ENCODE measurements around the gene SRP9.
A peak's percentile ranks its signal among the peaks of the same experiment; 100 is the strongest.

The SRP9 gene

GRCh38 chr1:225763716-225764548, 13.7 kb upstream of the SRP9 start:
- no peaks in the 10 kb centered on the region for H3K36me3 ChIP-seq (replicated peaks)
- no peaks in the 10 kb centered on the region for H3K9me3 ChIP-seq
- H3K4me3 ChIP-seq: no peak overlapping the region
- in situ Hi-C loops (cut with MboI; ENCODE audit: low sequenced_read_pairs): no loop called here
- DNase-seq (ENCODE audit: low spot score in 2 of 2): no peak
- peaks cover 10% of the 10 kb centered on the region for H3K4me1 ChIP-seq
- H3K27me3 ChIP-seq (ENCODE audit: low read depth): no peaks in the 10 kb centered on the region

DNA sequence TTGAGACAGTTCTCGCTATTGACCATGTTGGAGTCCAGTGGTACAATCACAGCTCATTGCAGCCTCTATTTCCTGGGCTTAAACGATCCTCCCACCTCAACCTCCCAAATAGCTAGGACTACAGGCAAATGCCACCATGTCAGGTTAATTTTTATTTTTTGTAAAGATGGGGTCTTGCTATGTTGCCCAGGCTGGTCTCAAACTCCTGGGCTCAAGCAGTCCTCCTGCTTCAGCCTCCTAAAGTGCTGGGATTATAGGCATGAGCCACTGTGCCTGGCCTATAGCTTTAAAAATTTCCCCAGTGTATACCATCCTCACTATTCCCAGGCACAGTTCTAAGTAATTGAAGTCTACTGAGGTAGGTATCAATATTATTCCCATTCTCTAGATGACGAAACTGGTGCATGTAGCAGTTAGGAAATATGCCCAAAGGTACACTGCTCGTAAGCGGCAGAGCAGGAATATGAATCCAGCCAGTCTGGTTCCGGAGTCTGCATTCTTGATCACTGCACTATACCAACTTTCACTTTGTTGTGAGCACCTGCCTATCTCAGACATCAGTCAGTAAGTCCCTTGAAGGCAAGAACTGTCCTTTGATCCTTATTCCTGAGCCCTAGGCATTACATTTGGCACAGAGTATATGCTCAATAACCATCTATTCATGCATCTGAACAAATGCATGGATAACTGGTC, 11.5 kb upstream of the SRP9 start:
- Histone ChIP-seq H3K4me1 (peaks cover 10% of the 10 kb centered on the region), H3K9me3 (no peaks in the 10 kb centered on the region), H3K36me3 (replicated peaks) (no peaks in the 10 kb centered on the region), H3K4me3 (no peak overlapping the region), H3K27me3 (ENCODE audit: low read depth) (no peaks in the 10 kb centered on the region)
- in situ Hi-C loops (cut with MboI; ENCODE audit: low sequenced_read_pairs): no loop called here
- no peak for DNase-seq (ENCODE audit: low spot score in 2 of 2)

DNA sequence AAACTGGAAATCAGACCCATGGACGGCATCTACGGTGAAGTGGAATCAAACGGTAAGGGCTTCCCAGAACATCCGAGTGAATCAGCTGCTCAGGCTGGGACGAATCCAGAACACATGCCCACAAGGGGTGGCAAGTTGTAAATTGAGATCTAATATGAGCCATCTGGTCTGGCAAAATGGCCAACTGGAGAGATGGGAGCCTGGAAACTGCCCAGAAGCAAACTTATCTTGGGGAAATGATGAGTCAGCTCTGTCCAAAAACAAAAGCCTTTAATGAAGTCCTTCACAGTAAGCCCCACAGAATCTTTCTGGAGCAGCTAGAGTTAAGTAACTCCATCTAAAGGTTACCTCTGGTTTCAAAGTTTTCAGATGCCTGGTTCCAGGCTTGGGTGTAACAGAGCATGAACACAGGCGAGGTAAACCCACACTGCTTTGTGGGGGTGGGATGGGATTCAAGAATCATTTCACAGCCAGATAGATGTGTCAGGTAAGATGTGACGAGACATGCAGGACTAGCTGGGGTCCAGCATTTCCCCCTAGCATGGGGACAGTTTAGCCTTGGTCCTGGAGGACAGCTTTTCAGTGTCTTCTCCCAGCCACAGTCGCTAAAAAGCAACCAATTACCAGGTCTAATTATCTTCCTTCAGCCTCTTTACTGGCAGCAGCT, 10.5 kb upstream of the SRP9 start:
- H3K4me3 ChIP-seq: no peak overlapping the region
- in situ Hi-C loops (cut with MboI; ENCODE audit: low sequenced_read_pairs): no loop called here
- DNase-seq (ENCODE audit: low spot score in 2 of 2): peak in 1 of 2 experiments; percentile 4
- no peaks in the 10 kb centered on the region for H3K36me3 ChIP-seq (replicated peaks)
- no peaks in the 10 kb centered on the region for H3K9me3 ChIP-seq
- H3K4me1 ChIP-seq: peaks cover 9% of the 10 kb centered on the region
- no peaks in the 10 kb centered on the region for H3K27me3 ChIP-seq (ENCODE audit: low read depth)

- in situ Hi-C loops (cut with MboI; ENCODE audit: low sequenced_read_pairs): no loop called here
- H3K27me3 ChIP-seq (ENCODE audit: low read depth): no peaks in the 10 kb centered on the region
- H3K36me3 ChIP-seq (replicated peaks): no peaks in the 10 kb centered on the region
- no peak overlapping the region for H3K4me3 ChIP-seq
- DNase-seq (ENCODE audit: low spot score in 2 of 2): peak in 1 of 2 experiments; percentile 5
- no peaks in the 10 kb centered on the region for H3K9me3 ChIP-seq
- peaks cover 4% of the 10 kb centered on the region; the same call in 1 of the 2 replicates for H3K4me1 ChIP-seq
Measured at GRCh38 chr1:225767634-225768540, 9.7 kb upstream of the SRP9 start.

GRCh38 chr1:225768662-225769426, 8.8 kb upstream of the SRP9 start:
- no peak overlapping the region for H3K4me3 ChIP-seq
- peak in 1 of 2 experiments; percentile 3 for DNase-seq (ENCODE audit: low spot score in 2 of 2)
- H3K4me1 ChIP-seq: no peaks in the 10 kb centered on the region
- no peaks in the 10 kb centered on the region for H3K9me3 ChIP-seq
- no peaks in the 10 kb centered on the region for H3K36me3 ChIP-seq (replicated peaks)
- H3K27me3 ChIP-seq (ENCODE audit: low read depth): no peaks in the 10 kb centered on the region
- in situ Hi-C loops (cut with MboI; ENCODE audit: low sequenced_read_pairs): no loop called here

DNA sequence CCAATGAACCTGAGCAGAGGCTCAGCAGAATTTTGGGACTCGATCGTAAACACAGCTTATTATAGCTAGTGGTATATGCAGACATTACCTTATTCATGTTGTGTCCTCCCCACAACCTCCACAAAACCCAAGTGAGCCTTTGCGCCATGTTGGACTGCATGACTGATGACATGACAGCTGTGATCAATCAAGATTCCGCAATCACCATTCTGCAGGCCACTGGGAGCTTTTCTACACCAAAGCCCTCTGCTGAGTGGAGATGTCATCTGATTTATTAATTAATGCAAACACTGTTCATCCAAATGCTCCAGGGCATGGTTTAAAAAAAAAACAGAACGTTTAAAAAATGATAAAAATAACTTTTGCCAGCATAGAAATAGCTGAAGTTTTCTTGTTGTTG, 7.9 kb upstream of the SRP9 start:
- Histone ChIP-seq H3K4me1 (no peaks in the 10 kb centered on the region), H3K36me3 (replicated peaks) (no peaks in the 10 kb centered on the region), H3K4me3 (no peak overlapping the region), H3K27me3 (ENCODE audit: low read depth) (no peaks in the 10 kb centered on the region), H3K9me3 (no peaks in the 10 kb centered on the region)
- peak in 1 of 2 experiments; percentile 4 for DNase-seq (ENCODE audit: low spot score in 2 of 2)
- in situ Hi-C loops (cut with MboI; ENCODE audit: low sequenced_read_pairs): no loop called here

- Histone ChIP-seq H3K4me1 (no peaks in the 10 kb centered on the region), H3K36me3 (replicated peaks) (no peaks in the 10 kb centered on the region), H3K4me3 (no peak overlapping the region), H3K27me3 (ENCODE audit: low read depth) (no peaks in the 10 kb centered on the region), H3K9me3 (no peaks in the 10 kb centered on the region)
- in situ Hi-C loops (cut with MboI; ENCODE audit: low sequenced_read_pairs): no loop called here
- no peak for DNase-seq (ENCODE audit: low spot score in 2 of 2)
Measured at GRCh38 chr1:225770561-225771248, 6.9 kb upstream of the SRP9 start.

DNA sequence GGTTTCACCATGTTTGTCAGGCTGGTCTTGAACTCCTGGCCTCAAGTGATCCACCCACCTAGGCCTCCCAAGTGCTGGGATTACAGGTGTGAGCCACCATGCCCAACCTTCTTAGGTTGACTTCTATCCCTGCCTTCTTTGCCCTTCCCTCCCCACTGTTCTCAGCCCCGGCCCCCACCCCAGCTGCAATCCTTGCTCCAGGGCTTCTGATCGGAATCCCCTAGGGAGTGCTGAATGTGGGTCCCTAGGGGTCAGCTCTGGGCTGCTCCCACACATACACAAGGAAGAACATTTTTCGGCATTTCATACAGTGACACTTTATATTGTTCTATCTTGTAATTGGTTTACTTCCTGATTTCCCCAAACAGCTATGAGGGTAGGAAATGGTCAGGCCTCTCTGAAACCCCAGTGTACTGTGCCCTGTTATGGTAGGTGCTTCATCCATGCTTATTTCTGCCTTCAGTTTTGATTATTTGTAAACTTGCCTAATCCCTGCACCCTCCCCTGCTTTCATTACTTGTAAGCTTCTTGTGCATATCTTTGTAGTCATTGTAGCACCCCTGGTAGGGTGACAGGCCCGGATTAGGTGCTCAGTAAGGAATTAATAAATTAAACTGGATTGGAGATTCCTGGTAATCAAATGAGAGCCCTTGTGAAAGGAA, 5.8 kb upstream of the SRP9 start:
- Histone ChIP-seq H3K9me3 (no peaks in the 10 kb centered on the region), H3K27me3 (ENCODE audit: low read depth) (no peaks in the 10 kb centered on the region), H3K36me3 (replicated peaks) (no peaks in the 10 kb centered on the region), H3K4me3 (no peak overlapping the region), H3K4me1 (peaks cover 3% of the 10 kb centered on the region; the same call in 1 of the 2 replicates)
- DNase-seq (ENCODE audit: low spot score in 2 of 2): no peak
- in situ Hi-C loops (cut with MboI; ENCODE audit: low sequenced_read_pairs): no loop called here

DNA sequence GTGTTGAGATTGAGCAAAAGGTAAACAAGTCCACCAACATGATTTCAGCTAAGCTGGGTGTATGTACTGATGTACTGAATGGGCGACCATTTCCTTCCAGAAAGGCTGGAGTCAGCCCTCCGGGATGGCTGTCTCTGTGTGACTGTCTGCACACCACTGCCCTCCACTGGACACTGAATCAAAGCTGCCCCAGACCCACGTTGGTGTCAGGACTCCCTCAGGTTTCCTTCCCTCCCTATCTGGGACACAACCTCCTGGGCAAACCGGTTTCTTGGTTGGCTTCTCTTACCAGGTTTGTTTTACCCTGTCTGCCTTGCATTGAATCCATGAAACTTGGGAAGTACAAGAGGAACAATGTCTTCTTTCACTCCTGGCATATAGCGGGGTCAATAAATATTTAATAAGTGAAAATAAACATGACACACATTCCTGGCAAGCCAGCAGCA, 5.3 kb upstream of the SRP9 start:
- Histone ChIP-seq H3K4me3 (no peak overlapping the region), H3K9me3 (no peaks in the 10 kb centered on the region), H3K36me3 (replicated peaks) (no peaks in the 10 kb centered on the region), H3K4me1 (peaks cover 3% of the 10 kb centered on the region; the same call in 1 of the 2 replicates), H3K27me3 (ENCODE audit: low read depth) (no peaks in the 10 kb centered on the region)
- peak; percentile 80 to 89 for DNase-seq (ENCODE audit: low spot score in 2 of 2)
- in situ Hi-C loops (cut with MboI; ENCODE audit: low sequenced_read_pairs): no loop called here

DNA sequence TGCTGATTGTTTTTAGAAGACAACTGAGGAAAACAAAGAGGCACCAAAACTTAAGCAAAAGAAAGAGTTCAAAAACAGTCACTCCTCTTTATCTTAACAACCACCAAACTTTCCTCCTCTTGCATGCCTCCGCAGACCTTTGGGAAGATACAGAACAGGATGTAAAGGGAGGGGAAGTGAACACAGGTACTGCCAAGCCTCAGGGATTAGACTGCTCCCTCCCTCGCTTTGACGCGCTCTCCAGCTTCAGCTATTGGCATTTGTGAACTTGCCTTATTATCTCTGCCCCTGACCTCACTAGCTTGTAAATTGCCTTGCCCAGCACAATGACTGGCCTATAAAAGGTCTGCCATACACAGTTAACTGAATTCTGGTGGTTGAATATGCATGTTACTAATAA, 4.8 kb upstream of the SRP9 start:
- H3K36me3 ChIP-seq (replicated peaks): peaks cover 2% of the 10 kb centered on the region; the same call in 1 of the 2 replicates
- no peak for DNase-seq (ENCODE audit: low spot score in 2 of 2)
- H3K4me1 ChIP-seq: peaks cover 3% of the 10 kb centered on the region; the same call in 1 of the 2 replicates
- H3K27me3 ChIP-seq (ENCODE audit: low read depth): no peaks in the 10 kb centered on the region
- H3K9me3 ChIP-seq: no peaks in the 10 kb centered on the region
- no peak overlapping the region for H3K4me3 ChIP-seq
- in situ Hi-C loops (cut with MboI; ENCODE audit: low sequenced_read_pairs): no loop called here

GRCh38 chr1:225774281-225775147, 3.1 kb upstream of the SRP9 start:
- no peak overlapping the region for H3K4me3 ChIP-seq
- in situ Hi-C loops (cut with MboI; ENCODE audit: low sequenced_read_pairs): loop anchor here (5.0 kb wide), 1 partner anchor 297 kb away; no protein-coding TSS in a partner anchor

More at GRCh38 chr1:225774281-225775147, 3.1 kb upstream of the SRP9 start:
- peaks cover 8% of the 10 kb centered on the region; the same call in 1 of the 2 replicates for H3K36me3 ChIP-seq (replicated peaks)
- no peak for DNase-seq (ENCODE audit: low spot score in 2 of 2)
- H3K4me1 ChIP-seq: peaks cover 6% of the 10 kb centered on the region
- H3K27me3 ChIP-seq (ENCODE audit: low read depth): no peaks in the 10 kb centered on the region
- no peaks in the 10 kb centered on the region for H3K9me3 ChIP-seq
